Measurements from ENCODE around the gene SYK. TPM values are rescaled to one million over a fixed set of nuclear protein-coding genes. Genes with fewer than 3 reads are reported as not detected.
A peak's percentile ranks its signal among the peaks of the same experiment; 100 is the strongest.

SYK gene
- total and polyA plus RNA-seq, 2 donors (not counting 1 experiment from before 2014, with no cell fraction given), result 60.3 to 242 TPM

DNA sequence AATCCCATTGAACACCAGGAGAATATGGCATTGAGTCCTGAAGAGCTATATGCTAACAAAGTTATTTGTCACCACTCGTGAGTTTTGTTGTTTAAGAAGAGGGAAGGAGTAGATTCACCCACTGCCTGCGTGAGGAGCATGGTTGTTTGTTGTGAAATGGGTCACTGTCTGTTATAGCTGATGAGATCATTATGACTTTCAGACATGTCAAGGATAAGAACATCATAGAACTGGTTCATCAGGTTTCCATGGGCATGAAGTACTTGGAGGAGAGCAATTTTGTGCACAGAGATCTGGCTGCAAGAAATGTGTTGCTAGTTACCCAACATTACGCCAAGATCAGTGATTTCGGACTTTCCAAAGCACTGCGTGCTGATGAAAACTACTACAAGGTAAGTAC, 76.9 kb downstream of the SYK start:
- Histone ChIP-seq H3K9ac (ENCODE audit: low read length) (no peak overlapping the region), H3K36me3 (replicated peaks in 1 of 2; ENCODE audit: control extremely low read depth in 1 of 2, control insufficient read depth in 1 of 2, extremely low read depth in 1 of 2, insufficient read depth in 2 of 2, low read length in 1 of 2) (peaks cover 10 to 83% of the 10 kb centered on the region in 2 experiments), H4K20me1 (ENCODE audit: control insufficient read depth, insufficient read depth, low read length, poor library complexity, severe bottlenecking) (peaks cover 10% of the 10 kb centered on the region), H3K27me3 (replicated peaks in 1 of 4; ENCODE audit: control extremely low read depth in 1 of 4, control insufficient read depth in 3 of 4, insufficient read depth in 4 of 4, low read length in 3 of 4) (no peaks in the 10 kb centered on the region), H3K79me2 (ENCODE audit: control insufficient read depth, insufficient read depth, low read length) (peaks cover 9% of the 10 kb centered on the region), H2AFZ (ENCODE audit: insufficient read depth, low read depth, low read length, poor library complexity, severe bottlenecking) (no peak overlapping the region), H3K4me3 (ENCODE audit: control extremely low read depth in 1 of 5, extremely low read depth in 1 of 5, insufficient read depth in 1 of 5, low read depth in 2 of 5, low read length in 4 of 5) (no peak overlapping the region), H3K9me3 (ENCODE audit: control extremely low read depth in 1 of 3, control insufficient read depth in 2 of 3, insufficient read depth in 1 of 3, low read length in 2 of 3) (no peaks in the 10 kb centered on the region), H3K27ac (ENCODE audit: low read length in 2 of 2) (no peak overlapping the region), H3K4me1 (ENCODE audit: control insufficient read depth in 2 of 2, insufficient read depth in 2 of 2, low read length in 2 of 2) (peaks cover 25 to 27% of the 10 kb centered on the region in 2 donors), H3K4me2 (replicated peaks; ENCODE audit: low read depth, low read length, poor library complexity, severe bottlenecking) (no peak overlapping the region)
- Mint-ChIP-seq H3K9me3 (ENCODE audit: insufficient read depth) (no peaks in the 10 kb centered on the region), H3K27me3 (no peaks in the 10 kb centered on the region), H3K4me3 (no peak overlapping the region), H3K27ac (peak overlapping the region; percentile 0), H3K4me1 (peaks cover 35% of the 10 kb centered on the region)
- DNase-seq (no peak), ATAC-seq (ENCODE audit: low read depth) (no peak)
- ChIA-PET POLR2A (no interaction called here), CTCF (interaction anchor here (1.5 to 1.6 kb wide), 2 partner anchors 9 to 15 kb away, joined by 3 to 7 read pairs; no protein-coding TSS in a partner anchor)
- no peak for TF ChIP-seq CTCF (IDR thresholded peaks at IDR 0.05)
- TF ChIP-seq EZH2 (IDR thresholded peaks at IDR 0.05; ENCODE audit: borderline replicate concordance, insufficient read depth, low read depth, low read length, poor library complexity, severe bottlenecking), result no peak
- intact Hi-C loops (cut with micrococcal nuclease), result no loop called here
- WGBS (ENCODE audit: insufficient coverage), result 96% methylated on average over 3 of the region's 5 CpGs

GRCh38 chr9:90880066-90880465, 78.4 kb downstream of the SYK start:
- Mint-ChIP-seq H3K4me1 (peaks cover 35% of the 10 kb centered on the region), H3K27ac (peak overlapping the region; percentile 81), H3K4me3 (peak overlapping the region; percentile 30), H3K9me3 (ENCODE audit: insufficient read depth) (no peaks in the 10 kb centered on the region), H3K27me3 (no peaks in the 10 kb centered on the region)
- Histone ChIP-seq H3K9me3 (ENCODE audit: control extremely low read depth in 1 of 3, control insufficient read depth in 2 of 3, insufficient read depth in 1 of 3, low read length in 2 of 3) (no peaks in the 10 kb centered on the region), H2AFZ (ENCODE audit: insufficient read depth, low read depth, low read length, poor library complexity, severe bottlenecking) (no peak overlapping the region), H3K27me3 (replicated peaks in 1 of 4; ENCODE audit: control extremely low read depth in 1 of 4, control insufficient read depth in 3 of 4, insufficient read depth in 4 of 4, low read length in 3 of 4) (no peaks in the 10 kb centered on the region), H3K79me2 (ENCODE audit: control insufficient read depth, insufficient read depth, low read length) (no peaks in the 10 kb centered on the region), H4K20me1 (ENCODE audit: control insufficient read depth, insufficient read depth, low read length, poor library complexity, severe bottlenecking) (no peaks in the 10 kb centered on the region), H3K36me3 (replicated peaks in 1 of 2; ENCODE audit: control extremely low read depth in 1 of 2, control insufficient read depth in 1 of 2, extremely low read depth in 1 of 2, insufficient read depth in 2 of 2, low read length in 1 of 2) (peaks cover 10 to 72% of the 10 kb centered on the region in 2 experiments), H3K4me3 (ENCODE audit: control extremely low read depth in 1 of 5, extremely low read depth in 1 of 5, insufficient read depth in 1 of 5, low read depth in 2 of 5, low read length in 4 of 5) (no peak overlapping the region), H3K4me1 (ENCODE audit: control insufficient read depth in 2 of 2, insufficient read depth in 2 of 2, low read length in 2 of 2) (peaks cover 25 to 27% of the 10 kb centered on the region in 2 donors), H3K9ac (ENCODE audit: low read length) (no peak overlapping the region), H3K4me2 (replicated peaks; ENCODE audit: low read depth, low read length, poor library complexity, severe bottlenecking) (peak overlapping the region; percentile 40), H3K27ac (ENCODE audit: low read length in 2 of 2) (peak overlapping the region; percentile 68 to 83)
- ChIA-PET POLR2A (no interaction called here), CTCF (interaction anchor here (1.4 to 2.1 kb wide), 3 partner anchors 11 to 105 kb away, joined by 4 to 8 read pairs (median 7); no protein-coding TSS in a partner anchor)
- ATAC-seq (ENCODE audit: low read depth) (no peak), DNase-seq (no peak)
- 100% methylated on average over 2 of the region's 2 CpGs for WGBS (ENCODE audit: insufficient coverage)
- TF ChIP-seq EZH2 (IDR thresholded peaks at IDR 0.05; ENCODE audit: borderline replicate concordance, insufficient read depth, low read depth, low read length, poor library complexity, severe bottlenecking), result no peak
- no peak for TF ChIP-seq CTCF (IDR thresholded peaks at IDR 0.05)
- intact Hi-C loops (cut with micrococcal nuclease), result no loop called here

All from B cell (primary cell).